ENCODE data around the gene PRKAR1B.
A peak's percentile ranks its signal among the peaks of the same experiment; 100 is the strongest.

- TF ChIP-seq CTCF (IDR thresholded peaks at IDR 0.05; ENCODE audit: low read length) (peak; percentile 94), EZH2 (IDR thresholded peaks at IDR 0.05; ENCODE audit: borderline replicate concordance, low read length) (no peak)
These were observed 47.4 kb upstream of the PRKAR1B start for GRCh38 chr7:774161-775109.

Measured in OCI-LY1 (cell line).